ENCODE data around the gene KRT85.

GRCh38 chr12:52312086-52312485 lies 55.2 kb downstream of the KRT85 start:
- TF ChIP-seq CTCF (IDR thresholded peaks at IDR 0.05) (no peak), ZFX (IDR thresholded peaks at IDR 0.05; ENCODE audit: borderline replicate concordance) (no peak)

Data from 22Rv1 (cell line).